ENCODE measurements around the gene RABGAP1. TPM values are rescaled to one million over a fixed set of nuclear protein-coding genes. Genes with fewer than 3 reads are reported as not detected.

RABGAP1 gene
- total RNA-seq, 1 donor from 2014 or later = 31.9 TPM

DNA sequence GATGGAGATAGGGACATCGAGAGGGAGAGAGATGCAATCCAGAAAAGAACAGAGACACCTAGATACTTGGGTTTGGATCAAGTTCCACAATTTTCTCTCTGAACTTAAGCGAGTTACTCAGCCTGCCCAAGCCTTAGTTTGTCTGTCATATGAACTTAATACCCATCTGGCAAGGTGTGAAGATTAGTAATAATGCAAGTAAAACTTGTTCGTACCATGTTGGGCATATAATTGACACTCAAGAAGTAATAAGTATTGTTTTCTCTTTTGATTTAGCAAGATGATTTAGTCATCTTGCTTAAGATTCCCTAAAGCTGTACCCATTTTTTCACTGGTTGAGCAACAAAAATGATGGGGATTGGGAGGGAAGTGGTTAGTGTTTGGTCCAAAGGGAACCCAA is 7.5 kb downstream of the RABGAP1 start:
- FAIRE-seq (no peak), DNase-seq (ENCODE audit: low read depth) (peak; percentile 40)
- TF ChIP-seq, protein P1, sequence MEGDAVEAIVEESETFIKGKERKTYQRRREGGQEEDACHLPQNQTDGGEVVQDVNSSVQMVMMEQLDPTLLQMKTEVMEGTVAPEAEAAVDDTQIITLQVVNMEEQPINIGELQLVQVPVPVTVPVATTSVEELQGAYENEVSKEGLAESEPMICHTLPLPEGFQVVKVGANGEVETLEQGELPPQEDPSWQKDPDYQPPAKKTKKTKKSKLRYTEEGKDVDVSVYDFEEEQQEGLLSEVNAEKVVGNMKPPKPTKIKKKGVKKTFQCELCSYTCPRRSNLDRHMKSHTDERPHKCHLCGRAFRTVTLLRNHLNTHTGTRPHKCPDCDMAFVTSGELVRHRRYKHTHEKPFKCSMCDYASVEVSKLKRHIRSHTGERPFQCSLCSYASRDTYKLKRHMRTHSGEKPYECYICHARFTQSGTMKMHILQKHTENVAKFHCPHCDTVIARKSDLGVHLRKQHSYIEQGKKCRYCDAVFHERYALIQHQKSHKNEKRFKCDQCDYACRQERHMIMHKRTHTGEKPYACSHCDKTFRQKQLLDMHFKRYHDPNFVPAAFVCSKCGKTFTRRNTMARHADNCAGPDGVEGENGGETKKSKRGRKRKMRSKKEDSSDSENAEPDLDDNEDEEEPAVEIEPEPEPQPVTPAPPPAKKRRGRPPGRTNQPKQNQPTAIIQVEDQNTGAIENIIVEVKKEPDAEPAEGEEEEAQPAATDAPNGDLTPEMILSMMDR (IDR thresholded peaks at IDR 0.05; ENCODE audit: insufficient read depth, low read length, severe bottlenecking) = no peak
- H3K36me3 ChIP-seq (ENCODE audit: control insufficient read depth, insufficient read depth, low read length) = no peaks in the 10 kb centered on the region
- no peaks in the 10 kb centered on the region for H3K27me3 ChIP-seq (ENCODE audit: control insufficient read depth, insufficient read depth, low read length)
- no peak overlapping the region for H3K4me3 ChIP-seq (ENCODE audit: low read depth, low read length)

- H3K4me3 ChIP-seq (ENCODE audit: low read depth, low read length) = no peak overlapping the region
- H3K36me3 ChIP-seq (ENCODE audit: control insufficient read depth, insufficient read depth, low read length) = no peaks in the 10 kb centered on the region
- TF ChIP-seq, protein P1 (IDR thresholded peaks at IDR 0.05; ENCODE audit: insufficient read depth, low read length, severe bottlenecking) = no peak
- no peak for DNase-seq (ENCODE audit: low read depth)
- no peaks in the 10 kb centered on the region for H3K27me3 ChIP-seq (ENCODE audit: control insufficient read depth, insufficient read depth, low read length)
- no peak for FAIRE-seq
Measured at GRCh38 chr9:122949696-122950095, 8.9 kb downstream of the RABGAP1 start.

GRCh38 chr9:122950263-122950662 is 9.4 kb downstream of the RABGAP1 start:
- no peaks in the 10 kb centered on the region for H3K27me3 ChIP-seq (ENCODE audit: control insufficient read depth, insufficient read depth, low read length)
- TF ChIP-seq, protein P1 (IDR thresholded peaks at IDR 0.05; ENCODE audit: insufficient read depth, low read length, severe bottlenecking) = no peak
- no peaks in the 10 kb centered on the region for H3K36me3 ChIP-seq (ENCODE audit: control insufficient read depth, insufficient read depth, low read length)
- no peak for DNase-seq (ENCODE audit: low read depth)
- no peak for FAIRE-seq
- H3K4me3 ChIP-seq (ENCODE audit: low read depth, low read length) = no peak overlapping the region

GRCh38 chr9:122951056-122951455 is 10.2 kb downstream of the RABGAP1 start:
- H3K27me3 ChIP-seq (ENCODE audit: control insufficient read depth, insufficient read depth, low read length) = no peaks in the 10 kb centered on the region
- no peaks in the 10 kb centered on the region for H3K36me3 ChIP-seq (ENCODE audit: control insufficient read depth, insufficient read depth, low read length)
- no peak for DNase-seq (ENCODE audit: low read depth)
- FAIRE-seq = no peak
- TF ChIP-seq, protein P1 (IDR thresholded peaks at IDR 0.05; ENCODE audit: insufficient read depth, low read length, severe bottlenecking) = no peak
- no peak overlapping the region for H3K4me3 ChIP-seq (ENCODE audit: low read depth, low read length)

DNA sequence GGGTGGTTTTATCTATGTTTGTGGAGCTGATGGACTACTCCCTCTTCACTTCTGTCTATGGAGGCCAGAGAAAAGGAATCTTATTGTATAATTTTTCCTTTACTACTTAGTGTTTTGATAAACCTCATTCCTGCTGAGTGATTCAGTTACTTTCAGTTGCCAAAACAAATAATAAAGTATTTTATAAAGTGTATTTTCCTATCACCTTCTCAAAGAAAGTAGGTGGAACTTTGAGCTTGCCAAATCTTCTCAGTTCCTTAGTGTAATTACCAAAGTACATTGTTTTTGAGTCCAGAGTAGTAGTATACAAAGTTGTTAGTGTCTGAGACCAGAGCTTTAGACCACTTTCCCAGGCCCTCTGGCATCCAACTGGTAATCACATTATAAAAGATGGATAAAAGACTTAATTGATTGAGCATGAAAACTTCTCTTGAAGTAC is 13.5 kb downstream of the RABGAP1 start:
- TF ChIP-seq, protein P1 (IDR thresholded peaks at IDR 0.05; ENCODE audit: insufficient read depth, low read length, severe bottlenecking) = no peak
- Histone ChIP-seq H3K27me3 (ENCODE audit: control insufficient read depth, insufficient read depth, low read length) (no peaks in the 10 kb centered on the region), H3K36me3 (ENCODE audit: control insufficient read depth, insufficient read depth, low read length) (peaks cover 1% of the 10 kb centered on the region), H3K4me3 (ENCODE audit: low read depth, low read length) (no peak overlapping the region)
- FAIRE-seq = no peak
- DNase-seq (ENCODE audit: low read depth) = peak; percentile 62

- DNase-seq (ENCODE audit: low read depth) = no peak
- Histone ChIP-seq H3K4me3 (ENCODE audit: low read depth, low read length) (no peak overlapping the region), H3K27me3 (ENCODE audit: control insufficient read depth, insufficient read depth, low read length) (no peaks in the 10 kb centered on the region), H3K36me3 (ENCODE audit: control insufficient read depth, insufficient read depth, low read length) (peaks cover 1% of the 10 kb centered on the region)
- TF ChIP-seq, protein P1 (IDR thresholded peaks at IDR 0.05; ENCODE audit: insufficient read depth, low read length, severe bottlenecking) = no peak
- no peak for FAIRE-seq
Measured at GRCh38 chr9:122955961-122956360, 15.1 kb downstream of the RABGAP1 start.
